Upper lobe of left lung (tissue), 6 donors: ENCODE results near the gene SPDYC. TPM values are rescaled to one million over a fixed set of nuclear protein-coding genes. Genes with fewer than 3 reads are reported as not detected.

Source experiments
- ATAC-seq, 2 donors: fragments of 200-7000 bp; cut with Tn5 transposase; one replicate each; pipeline ENCODE4 v1.9.1; 2022; ENCODE audit warnings: mild to moderate bottlenecking in 2 of 2, moderate library complexity in 2 of 2; ENCODE audit not compliant: low FRiP score in 2 of 2
- DNase-seq, 2 donors: peaks; one replicate each; pipeline ENCODE4 v3.0.0-alpha.2; 2019 to 2020
- H3K27ac ChIP-seq, 4 donors: fragments of 200-600 bp; sonication (generic); one replicate each; pipeline ENCODE4 v1.5.1; 2016 to 2019
- H3K27me3 ChIP-seq, 4 donors: fragments of 200-600 bp; sonication (generic); one replicate each; pipeline ENCODE4 v1.5.1; 2017 to 2019
- H3K36me3 ChIP-seq, 4 donors: fragments of 200-600 bp; sonication (generic); one replicate each; pipeline ENCODE4 v1.5.1; 2016 to 2019
- H3K4me1 ChIP-seq, 4 donors: fragments of 200-600 bp; sonication (generic); one replicate each; pipeline ENCODE4 v1.5.1; 2018 to 2019
- H3K4me3 ChIP-seq, 4 donors: fragments of 200-600 bp; sonication (generic); one replicate each; pipeline ENCODE4 v1.5.1; 2017 to 2019; ENCODE audit warnings: mild to moderate bottlenecking in 2 of 4, moderate library complexity in 1 of 4
- H3K9me3 ChIP-seq, 4 donors: fragments of 200-600 bp; sonication (generic); one replicate each; pipeline ENCODE4 v1.5.1; 2018 to 2019
- EP300 ChIP-seq, 4 donors: sonication (generic); formaldehyde crosslinking; IDR thresholded peaks; one replicate each; pipeline ENCODE4 v1.5.1; 2017; ENCODE audit warnings: antibody characterized with exemption in 4 of 4, control low read depth in 2 of 4
- POLR2A ChIP-seq, 4 donors: fragments of 450-650 bp; IDR thresholded peaks; one replicate each; pipeline ENCODE4 v1.5.1; 2016 to 2017; ENCODE audit warnings: antibody characterized with exemption in 4 of 4, mild to moderate bottlenecking in 2 of 4
- POLR2AphosphoS5 ChIP-seq, 2 donors: sonication (generic); formaldehyde crosslinking; IDR thresholded peaks; one replicate each; pipeline ENCODE4 v1.5.1; 2017; ENCODE audit warnings: antibody characterized with exemption in 2 of 2
- WGBS, 2 donors: methylation state at CpG; one replicate each; pipeline ENCODE4 v1.1.5; 2017 to 2018; 5-methylcytosine and 5-hydroxymethylcytosine counted together
- total RNA-seq, 6 donors: library from RNA; depleted of rRNA in 4 of 6; stranded (reverse); fragments of >200 nt in 4 of 6; gene quantifications; one replicate each; pipeline versions ENCODE4 v1.1.0 to v1.2.1, GENCODE V29; 2016 to 2021
- TF ChIP-seq, protein P1 (sequence below), 6 experiments: fragments of 450-650 bp in 4 of 6; fragments of 200-600 bp in 2 of 6; sonication (generic) in 2 of 6; IDR thresholded peaks; one replicate each; pipeline ENCODE4 v1.5.1; 2016 to 2019; ENCODE audit warnings: antibody characterized with exemption in 6 of 6
- donor health status: DM: no; HTN: no; CAD: no; lungs with moderate emphysema.
- donor health status: DM: no; HTN: yes; CAD: no; lungs with severe emphysema.

SPDYC gene
- total RNA-seq, 6 donors from 2014 or later, result not detected

DNA sequence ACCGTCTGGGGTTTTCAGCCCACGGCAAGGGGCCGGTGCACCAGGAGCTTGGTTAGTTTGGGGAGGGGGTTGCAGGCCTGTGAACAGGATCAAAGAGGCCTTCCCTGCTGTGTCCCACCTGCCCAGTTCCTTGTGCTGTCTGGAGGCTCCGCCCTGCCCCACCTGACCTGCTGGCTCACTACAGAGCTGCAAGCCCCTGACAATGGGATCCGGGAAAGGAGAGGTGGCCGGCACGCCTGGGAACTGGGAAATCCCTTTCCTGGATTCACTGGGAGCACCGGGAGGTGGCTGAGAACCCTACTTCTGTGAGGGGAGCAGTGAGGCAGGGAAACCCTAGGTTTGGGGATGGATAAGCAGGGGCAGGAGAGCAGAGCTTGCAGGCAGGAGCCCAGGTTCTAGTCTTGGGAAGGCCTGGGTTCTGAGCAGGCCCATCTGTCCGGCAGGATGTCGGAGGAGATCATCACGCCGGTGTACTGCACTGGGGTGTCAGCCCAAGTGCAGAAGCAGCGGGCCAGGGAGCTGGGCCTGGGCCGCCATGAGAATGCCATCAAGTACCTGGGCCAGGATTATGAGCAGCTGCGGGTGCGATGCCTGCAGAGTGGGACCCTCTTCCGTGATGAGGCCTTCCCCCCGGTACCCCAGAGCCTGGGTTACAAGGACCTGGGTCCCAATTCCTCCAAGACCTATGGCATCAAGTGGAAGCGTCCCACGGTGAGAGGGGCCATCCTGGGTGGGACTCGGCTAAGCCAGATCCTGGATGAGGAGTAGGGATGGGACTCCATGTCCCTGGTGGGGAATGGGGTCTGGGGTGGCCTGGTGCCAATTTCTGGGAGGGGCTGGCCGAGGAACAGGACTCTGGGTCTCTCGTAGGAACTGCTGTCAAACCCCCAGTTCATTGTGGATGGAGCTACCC, 12.5 kb downstream of the SPDYC start:
- Histone ChIP-seq H3K4me1 (peaks cover 21 to 37% (median 24%) of the 10 kb centered on the region in 4 donors), H3K4me3 (peak overlapping the region; percentile 92 to 97 (median 96)), H3K36me3 (peaks cover 0 to 36% (median 25%) of the 10 kb centered on the region in 4 donors), H3K27me3 (no peaks in the 10 kb centered on the region), H3K27ac (peak overlapping the region; percentile 90 to 97 (median 96)), H3K9me3 (no peaks in the 10 kb centered on the region)
- DNase-seq (peak; percentile 56 to 81), ATAC-seq (peak; percentile 25 to 47)
- 35 to 58% methylated on average over 12 to 23 of the region's 23 CpGs for WGBS, 2 donors
- peak; percentile 9 to 43 for TF ChIP-seq POLR2AphosphoS5 (IDR thresholded peaks at IDR 0.05)
- TF ChIP-seq, protein P1, sequence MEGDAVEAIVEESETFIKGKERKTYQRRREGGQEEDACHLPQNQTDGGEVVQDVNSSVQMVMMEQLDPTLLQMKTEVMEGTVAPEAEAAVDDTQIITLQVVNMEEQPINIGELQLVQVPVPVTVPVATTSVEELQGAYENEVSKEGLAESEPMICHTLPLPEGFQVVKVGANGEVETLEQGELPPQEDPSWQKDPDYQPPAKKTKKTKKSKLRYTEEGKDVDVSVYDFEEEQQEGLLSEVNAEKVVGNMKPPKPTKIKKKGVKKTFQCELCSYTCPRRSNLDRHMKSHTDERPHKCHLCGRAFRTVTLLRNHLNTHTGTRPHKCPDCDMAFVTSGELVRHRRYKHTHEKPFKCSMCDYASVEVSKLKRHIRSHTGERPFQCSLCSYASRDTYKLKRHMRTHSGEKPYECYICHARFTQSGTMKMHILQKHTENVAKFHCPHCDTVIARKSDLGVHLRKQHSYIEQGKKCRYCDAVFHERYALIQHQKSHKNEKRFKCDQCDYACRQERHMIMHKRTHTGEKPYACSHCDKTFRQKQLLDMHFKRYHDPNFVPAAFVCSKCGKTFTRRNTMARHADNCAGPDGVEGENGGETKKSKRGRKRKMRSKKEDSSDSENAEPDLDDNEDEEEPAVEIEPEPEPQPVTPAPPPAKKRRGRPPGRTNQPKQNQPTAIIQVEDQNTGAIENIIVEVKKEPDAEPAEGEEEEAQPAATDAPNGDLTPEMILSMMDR (IDR thresholded peaks at IDR 0.05), result peak in 1 of 6 experiments; percentile 9
- no peak for TF ChIP-seq EP300 (IDR thresholded peaks at IDR 0.05)

DNA sequence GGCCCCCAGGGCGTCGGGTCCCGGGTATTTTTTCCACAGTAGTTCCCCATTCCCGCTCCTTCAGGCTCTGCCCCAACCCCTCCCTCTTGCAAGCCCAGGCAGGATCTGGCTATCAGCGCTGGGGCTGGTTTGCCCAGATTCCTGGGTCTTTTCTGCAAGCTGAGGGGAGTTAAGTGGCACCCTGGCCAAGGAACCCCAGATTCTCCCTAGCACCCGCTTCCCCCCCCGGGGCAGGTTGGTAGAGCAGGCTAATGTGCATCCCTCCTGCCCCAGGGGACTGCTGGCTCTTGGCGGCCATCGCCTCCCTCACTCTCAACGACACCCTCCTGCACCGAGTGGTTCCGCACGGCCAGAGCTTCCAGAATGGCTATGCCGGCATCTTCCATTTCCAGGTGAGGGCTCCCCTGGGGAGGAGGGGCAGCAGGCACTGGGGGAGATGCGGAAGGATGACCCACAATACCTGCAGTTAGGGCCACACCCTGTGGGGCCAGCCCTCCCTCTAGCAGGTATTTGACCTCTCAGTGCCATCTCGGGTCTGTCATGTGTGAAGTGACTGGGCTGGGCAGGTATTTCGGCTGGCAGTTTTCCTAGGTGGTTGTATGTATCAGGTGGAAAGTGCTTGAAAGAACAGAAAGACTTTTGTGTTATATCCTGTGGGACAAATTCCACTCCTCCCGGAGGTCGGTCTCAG, 13.3 kb downstream of the SPDYC start:
- ATAC-seq, result peak in 1 of 2 donors; percentile 40
- WGBS, 2 donors, result 66 to 70% methylated on average over 15 to 19 of the region's 19 CpGs
- H3K27ac ChIP-seq, result peak overlapping the region; percentile 90 to 97 (median 96)
- peaks cover 21 to 37% (median 24%) of the 10 kb centered on the region in 4 donors for H3K4me1 ChIP-seq
- TF ChIP-seq POLR2A (IDR thresholded peaks at IDR 0.05) (no peak), POLR2AphosphoS5 (IDR thresholded peaks at IDR 0.05) (no peak)
- DNase-seq, result peak in 1 of 2 donors; percentile 55
- peak overlapping the region in 3 of 4 donors; percentile 92 to 97 (median 96) for H3K4me3 ChIP-seq
- no peaks in the 10 kb centered on the region for H3K9me3 ChIP-seq
- peaks cover 5 to 44% (median 32%) of the 10 kb centered on the region in 4 donors for H3K36me3 ChIP-seq
- no peaks in the 10 kb centered on the region for H3K27me3 ChIP-seq

DNA sequence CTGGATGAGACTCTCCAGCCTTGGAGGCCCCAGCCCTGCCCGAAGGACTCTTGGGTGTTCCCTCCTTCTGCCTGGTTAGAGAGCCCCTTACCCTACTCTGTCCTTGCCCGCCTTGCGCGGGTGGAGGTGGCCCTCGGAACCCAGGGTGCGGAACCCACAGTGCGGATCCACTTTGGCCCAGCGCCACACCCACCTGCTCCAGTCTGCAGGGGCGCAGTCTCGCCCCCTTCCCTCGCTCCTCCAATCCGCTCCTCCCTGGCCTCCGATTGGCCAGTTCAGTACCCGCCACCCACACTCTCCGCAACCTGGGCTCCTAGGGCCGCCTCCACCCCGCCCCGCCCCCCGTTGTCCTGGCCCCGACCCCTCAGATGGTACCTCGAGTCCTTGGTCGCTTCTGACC, 14.1 kb downstream of the SPDYC start:
- no peak for TF ChIP-seq EP300 (IDR thresholded peaks at IDR 0.05)
- no peak for TF ChIP-seq POLR2A (IDR thresholded peaks at IDR 0.05)
- TF ChIP-seq POLR2AphosphoS5 (IDR thresholded peaks at IDR 0.05), result no peak
- TF ChIP-seq, protein P1 (IDR thresholded peaks at IDR 0.05), result no peak
- Histone ChIP-seq H3K27me3 (no peaks in the 10 kb centered on the region), H3K4me3 (no peak overlapping the region), H3K36me3 (peaks cover 13 to 52% (median 40%) of the 10 kb centered on the region in 4 donors), H3K27ac (peak overlapping the region in 2 of 4 donors; percentile 96 to 97), H3K4me1 (peaks cover 21 to 37% (median 24%) of the 10 kb centered on the region in 4 donors), H3K9me3 (no peaks in the 10 kb centered on the region)
- DNase-seq, result no peak
- ATAC-seq, result no peak
- 90 to 93% methylated on average over 22 of the region's 22 CpGs for WGBS, 2 donors

DNA sequence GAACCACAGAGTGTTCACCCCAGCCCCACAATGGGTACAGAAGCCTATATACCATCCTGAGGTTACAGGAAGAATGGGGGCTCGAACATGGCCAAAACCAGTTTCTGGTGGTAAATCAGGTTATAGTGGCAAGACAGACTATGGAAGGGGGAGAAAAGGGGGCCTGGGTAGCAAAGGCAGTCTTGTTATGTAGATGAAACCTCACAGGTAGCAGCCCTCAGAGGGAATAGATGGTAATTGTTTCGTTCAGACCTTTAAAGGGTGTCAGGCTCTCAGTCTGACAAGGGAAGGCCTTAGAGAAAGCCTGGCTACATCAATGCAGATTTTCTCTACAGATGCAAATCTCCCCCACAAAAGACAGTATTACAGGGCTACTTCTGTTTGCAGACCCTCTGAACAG, 15.1 kb downstream of the SPDYC start:
- TF ChIP-seq POLR2A (IDR thresholded peaks at IDR 0.05) (no peak), POLR2AphosphoS5 (IDR thresholded peaks at IDR 0.05) (no peak), EP300 (IDR thresholded peaks at IDR 0.05) (no peak)
- TF ChIP-seq, protein P1 (IDR thresholded peaks at IDR 0.05), result no peak
- H3K9me3 ChIP-seq, result no peaks in the 10 kb centered on the region
- DNase-seq (no peak), ATAC-seq (no peak)
- no peak overlapping the region for H3K4me3 ChIP-seq
- no peak overlapping the region for H3K27ac ChIP-seq
- no peaks in the 10 kb centered on the region for H3K27me3 ChIP-seq
- H3K4me1 ChIP-seq, result peaks cover 21 to 37% (median 23%) of the 10 kb centered on the region in 4 donors
- 88 to 91% methylated on average over 2 of the region's 2 CpGs for WGBS, 2 donors
- peaks cover 17 to 62% (median 50%) of the 10 kb centered on the region in 4 donors for H3K36me3 ChIP-seq

DNA sequence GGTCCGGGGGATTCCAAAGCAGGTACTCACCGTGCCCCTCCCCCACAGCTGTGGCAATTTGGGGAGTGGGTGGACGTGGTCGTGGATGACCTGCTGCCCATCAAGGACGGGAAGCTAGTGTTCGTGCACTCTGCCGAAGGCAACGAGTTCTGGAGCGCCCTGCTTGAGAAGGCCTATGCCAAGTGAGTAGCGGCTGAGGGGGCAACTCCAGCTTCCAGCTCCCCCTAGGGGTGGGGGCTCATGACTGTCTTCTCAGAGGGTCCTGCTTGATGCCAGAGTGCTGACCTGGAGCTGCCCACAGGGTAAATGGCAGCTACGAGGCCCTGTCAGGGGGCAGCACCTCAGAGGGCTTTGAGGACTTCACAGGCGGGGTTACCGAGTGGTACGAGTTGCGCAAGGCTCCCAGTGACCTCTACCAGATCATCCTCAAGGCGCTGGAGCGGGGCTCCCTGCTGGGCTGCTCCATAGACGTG, 15.9 kb downstream of the SPDYC start:
- 86 to 89% methylated on average over 12 to 18 of the region's 18 CpGs for WGBS, 2 donors
- Histone ChIP-seq H3K36me3 (peaks cover 20 to 70% (median 57%) of the 10 kb centered on the region in 4 donors), H3K27ac (no peak overlapping the region), H3K4me1 (peaks cover 14 to 29% (median 16%) of the 10 kb centered on the region in 4 donors), H3K27me3 (no peaks in the 10 kb centered on the region), H3K4me3 (no peak overlapping the region), H3K9me3 (no peaks in the 10 kb centered on the region)
- DNase-seq (no peak), ATAC-seq (no peak)
- no peak for TF ChIP-seq POLR2A (IDR thresholded peaks at IDR 0.05)
- TF ChIP-seq EP300 (IDR thresholded peaks at IDR 0.05), result no peak
- TF ChIP-seq, protein P1 (IDR thresholded peaks at IDR 0.05), result no peak
- TF ChIP-seq POLR2AphosphoS5 (IDR thresholded peaks at IDR 0.05), result no peak
